Panc1 (cell line): ENCODE results near the gene CPT1B. TPM values are rescaled to one million over a fixed set of nuclear protein-coding genes. Genes with fewer than 3 reads are reported as not detected.

ENCODE experiments used
- ATAC-seq: fragments of 200-7000 bp; cut with Tn5 transposase; 2 replicates; pipeline ENCODE4 v1.9.1; 2020; ENCODE audit warnings: mild to moderate bottlenecking, moderate library complexity
- BruUV-seq: library from RNA; stranded (reverse); fragments of 400-500 nt; replicated peaks from 2 replicates; lab custom pipeline; 2021; lab: Mats Ljungman, UMichigan
- CTCF ChIA-PET: fragments of 300-600 bp; sonication (Branson Sonifier 250); formaldehyde crosslinking; loops from one replicate; lab custom pipeline; 2022; ENCODE audit warnings: antibody characterized with exemption; lab: Charles Lee
- POLR2A ChIA-PET: fragments of 300-600 bp; sonication (Branson Sonifier 250); formaldehyde crosslinking; loops from one replicate; lab custom pipeline; 2022; ENCODE audit warnings: antibody characterized with exemption; lab: Charles Lee
- DNase-seq: peaks from one replicate; pipeline ENCODE4 v3.0.0-alpha.2; 2010; ENCODE audit warnings: low read depth, low spot score
- H3K27ac ChIP-seq: 2 replicates; pipeline ENCODE4 v1.5.1; 2011; ENCODE audit warnings: mild to moderate bottlenecking, low read length, inconsistent platforms
- H3K27me3 ChIP-seq: fragments of 200-500 bp; sonication (Bioruptor generic); 2 replicates; pipeline ENCODE4 v1.6.0; 2014; ENCODE audit warnings: low read length, inconsistent platforms; ENCODE audit not compliant: control insufficient read depth, insufficient read depth
- H3K36me3 ChIP-seq: fragments of 200-500 bp; sonication (Bioruptor generic); 2 replicates; pipeline ENCODE4 v1.5.1; 2014; ENCODE audit warnings: inconsistent platforms, mild to moderate bottlenecking, low read length, moderate library complexity; ENCODE audit not compliant: control insufficient read depth, insufficient read depth
- H3K4me1 ChIP-seq: 2 replicates; pipeline ENCODE4 v1.5.1; 2011; ENCODE audit warnings: inconsistent platforms, mild to moderate bottlenecking, low read length, moderate library complexity; ENCODE audit not compliant: control insufficient read depth, insufficient read depth
- H3K4me3 ChIP-seq, 2 experiments: 2 replicates each; pipeline ENCODE4 v1.5.1; 2011 to 2012; ENCODE audit warnings: low read depth in 2 of 2, low read length in 2 of 2, mild to moderate bottlenecking in 2 of 2, inconsistent platforms in 1 of 2, moderate library complexity in 1 of 2
- H3K9me3 ChIP-seq: fragments of 200-500 bp; sonication (Bioruptor generic); 2 replicates; pipeline ENCODE4 v1.5.1; 2014; ENCODE audit warnings: low read depth, mild to moderate bottlenecking, inconsistent platforms, low read length, moderate library complexity; ENCODE audit not compliant: control insufficient read depth, insufficient read depth
- POLR2AphosphoS5 ChIP-seq: IDR thresholded peaks from 2 replicates; pipeline ENCODE4 v1.6.1; 2012; ENCODE audit warnings: mild to moderate bottlenecking, low read depth, low read length, moderate library complexity
- REST ChIP-seq, 2 experiments: IDR thresholded peaks; 2 replicates each; pipeline ENCODE4 v1.6.1; 2011 to 2012; ENCODE audit warnings: low read depth in 2 of 2, control low read depth in 1 of 2, low read length in 1 of 2, mild to moderate bottlenecking in 1 of 2, moderate library complexity in 1 of 2; ENCODE audit not compliant: insufficient read depth in 1 of 2
- SIN3A ChIP-seq: IDR thresholded peaks from 2 replicates; pipeline ENCODE4 v1.6.1; 2012; ENCODE audit warnings: low read depth, mild to moderate bottlenecking, low read length, moderate library complexity, borderline replicate concordance; ENCODE audit not compliant: insufficient read depth
- TCF7L2 ChIP-seq: IDR thresholded peaks from 2 replicates; pipeline ENCODE4 v1.6.1; 2011; ENCODE audit warnings: mild to moderate bottlenecking, low read depth, low read length, inconsistent platforms
- in situ Hi-C: cut with HindIII; loops from 2 replicates; pipeline ENCODE4 v1.10.0; 2016; ENCODE audit warnings: low sequenced_read_pairs, low pct_unique_long_range_greater_than_20kb
- intact Hi-C: fragments of 100-400 bp; cut with micrococcal nuclease; formaldehyde crosslinking; loops from one replicate; pipeline ENCODE4 v1.10.0; 2022; ENCODE audit not compliant: unreplicated experiment
- total RNA-seq: library from RNA; stranded (reverse); gene quantifications from one replicate; pipeline ENCODE4 v1.2.1, GENCODE V29; 2021; ENCODE audit not compliant: unreplicated experiment
- TF ChIP-seq, protein P1 (sequence below): fragments of 450-650 bp; IDR thresholded peaks from 2 replicates; pipeline ENCODE4 v1.5.1; 2017; ENCODE audit warnings: mild to moderate bottlenecking

CPT1B gene
- total RNA-seq, 1 experiment from 2014 or later, result 18.4 TPM

GRCh38 chr22:50578776-50579310 lies 616 bp upstream of the CPT1B start:
- BruUV-seq, result no TSS peak
- no peak overlapping the region for H3K27ac ChIP-seq
- no peaks in the 10 kb centered on the region for H3K36me3 ChIP-seq
- no peaks in the 10 kb centered on the region for H3K9me3 ChIP-seq
- in situ Hi-C loops (no loop called here), intact Hi-C loops (no loop called here)
- POLR2A ChIA-PET, result no interaction called here
- CTCF ChIA-PET, result no interaction called here
- 0 out of 2 replicates have a peak, but pooled peaks cover 2% of the 10 kb centered on the region for H3K4me1 ChIP-seq
- TF ChIP-seq TCF7L2 (no peak), POLR2AphosphoS5 (no peak), SIN3A (no peak), REST (IDR thresholded peaks at IDR 0.05; ENCODE audit: insufficient read depth in 1 of 2, low read depth in 2 of 2, low read length in 1 of 2) (no peak)
- TF ChIP-seq, protein P1, sequence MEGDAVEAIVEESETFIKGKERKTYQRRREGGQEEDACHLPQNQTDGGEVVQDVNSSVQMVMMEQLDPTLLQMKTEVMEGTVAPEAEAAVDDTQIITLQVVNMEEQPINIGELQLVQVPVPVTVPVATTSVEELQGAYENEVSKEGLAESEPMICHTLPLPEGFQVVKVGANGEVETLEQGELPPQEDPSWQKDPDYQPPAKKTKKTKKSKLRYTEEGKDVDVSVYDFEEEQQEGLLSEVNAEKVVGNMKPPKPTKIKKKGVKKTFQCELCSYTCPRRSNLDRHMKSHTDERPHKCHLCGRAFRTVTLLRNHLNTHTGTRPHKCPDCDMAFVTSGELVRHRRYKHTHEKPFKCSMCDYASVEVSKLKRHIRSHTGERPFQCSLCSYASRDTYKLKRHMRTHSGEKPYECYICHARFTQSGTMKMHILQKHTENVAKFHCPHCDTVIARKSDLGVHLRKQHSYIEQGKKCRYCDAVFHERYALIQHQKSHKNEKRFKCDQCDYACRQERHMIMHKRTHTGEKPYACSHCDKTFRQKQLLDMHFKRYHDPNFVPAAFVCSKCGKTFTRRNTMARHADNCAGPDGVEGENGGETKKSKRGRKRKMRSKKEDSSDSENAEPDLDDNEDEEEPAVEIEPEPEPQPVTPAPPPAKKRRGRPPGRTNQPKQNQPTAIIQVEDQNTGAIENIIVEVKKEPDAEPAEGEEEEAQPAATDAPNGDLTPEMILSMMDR, result no peak
- H3K4me3 ChIP-seq, result no peak overlapping the region
- no peak for DNase-seq
- H3K27me3 ChIP-seq, result no peaks in the 10 kb centered on the region
- ATAC-seq, result no peak

GRCh38 chr22:50577697-50577986 lies 585 bp downstream of the CPT1B start:
- Histone ChIP-seq H3K9me3 (no peaks in the 10 kb centered on the region), H3K36me3 (no peaks in the 10 kb centered on the region), H3K4me3 (no peak overlapping the region), H3K4me1 (0 out of 2 replicates have a peak, but pooled peaks cover 2% of the 10 kb centered on the region), H3K27me3 (no peaks in the 10 kb centered on the region), H3K27ac (no peak overlapping the region)
- TF ChIP-seq SIN3A (no peak), TCF7L2 (no peak), POLR2AphosphoS5 (no peak)
- intact Hi-C loops (no loop called here), in situ Hi-C loops (no loop called here)
- BruUV-seq, result no TSS peak
- ChIA-PET POLR2A (no interaction called here), CTCF (no interaction called here)
- DNase-seq (no peak), ATAC-seq (no peak)
